GM19324 (cell line): ENCODE data around the gene HSFX1.
"Not testable (repeated sequence)": the region's sequence is repeated elsewhere in the genome, so short reads cannot be mapped to it uniquely, and the experiment has no call there.

Source experiments
- ATAC-seq: cut with Tn5 transposase; IDR thresholded peaks from one replicate; pipeline ENCODE4 v1.9.1; 2021; ENCODE audit warnings: mild to moderate bottlenecking, moderate library complexity; ENCODE audit not compliant: unreplicated experiment, low FRiP score

The HSFX1 gene, protein sequence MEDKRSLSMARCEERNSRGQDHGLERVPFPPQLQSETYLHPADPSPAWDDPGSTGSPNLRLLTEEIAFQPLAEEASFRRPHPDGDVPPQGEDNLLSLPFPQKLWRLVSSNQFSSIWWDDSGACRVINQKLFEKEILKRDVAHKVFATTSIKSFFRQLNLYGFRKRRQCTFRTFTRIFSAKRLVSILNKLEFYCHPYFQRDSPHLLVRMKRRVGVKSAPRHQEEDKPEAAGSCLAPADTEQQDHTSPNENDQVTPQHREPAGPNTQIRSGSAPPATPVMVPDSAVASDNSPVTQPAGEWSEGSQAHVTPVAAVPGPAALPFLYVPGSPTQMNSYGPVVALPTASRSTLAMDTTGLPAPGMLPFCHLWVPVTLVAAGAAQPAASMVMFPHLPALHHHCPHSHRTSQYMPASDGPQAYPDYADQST

DNA sequence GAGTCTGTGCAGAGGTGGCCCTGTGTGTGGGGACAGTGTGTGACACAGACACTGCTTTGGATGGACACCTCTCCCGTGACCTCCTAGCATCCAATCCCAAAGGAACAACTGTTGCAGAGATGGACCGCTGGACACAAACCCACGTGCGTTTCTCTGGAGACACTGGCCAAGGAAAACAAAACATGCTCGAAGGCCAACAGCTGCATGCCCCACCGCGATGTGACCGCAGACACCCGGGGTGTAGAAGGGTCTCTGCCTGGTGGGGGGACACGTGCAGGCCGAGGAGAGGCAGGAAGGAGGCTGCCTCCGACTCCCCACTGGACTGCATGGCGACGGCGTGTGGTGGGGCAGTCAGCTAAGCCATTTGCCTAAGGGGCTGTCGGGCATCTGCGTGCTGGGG is at the start of gene HSFX1:
Gene HSFX1 (plus strand): TSS at position 301 of the 400 bp plus-strand sequence. CDS start 614 bp downstream, outside the sequence.
- ATAC-seq = not testable (repeated sequence)

DNA sequence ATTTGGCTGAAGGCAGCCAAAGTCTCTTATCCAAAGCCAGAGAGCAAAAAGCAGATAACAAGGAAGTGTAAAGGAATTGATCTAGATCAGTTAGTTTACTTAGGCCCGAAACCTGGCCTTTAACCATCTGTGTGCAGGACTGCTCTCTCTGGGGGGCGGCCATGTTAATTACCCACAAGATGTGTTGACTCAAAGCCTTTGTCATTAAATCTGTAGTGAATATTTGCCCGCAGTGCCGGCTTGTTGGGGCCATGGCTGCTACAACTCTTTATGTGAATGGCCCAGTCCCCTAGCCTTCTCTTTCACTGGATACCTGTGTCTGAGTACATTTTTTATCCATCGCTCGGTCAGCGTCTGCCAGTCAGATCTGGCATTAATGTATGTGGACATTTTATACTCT is 46.6 kb upstream of the HSFX1 start:
- not testable (repeated sequence) for ATAC-seq

DNA sequence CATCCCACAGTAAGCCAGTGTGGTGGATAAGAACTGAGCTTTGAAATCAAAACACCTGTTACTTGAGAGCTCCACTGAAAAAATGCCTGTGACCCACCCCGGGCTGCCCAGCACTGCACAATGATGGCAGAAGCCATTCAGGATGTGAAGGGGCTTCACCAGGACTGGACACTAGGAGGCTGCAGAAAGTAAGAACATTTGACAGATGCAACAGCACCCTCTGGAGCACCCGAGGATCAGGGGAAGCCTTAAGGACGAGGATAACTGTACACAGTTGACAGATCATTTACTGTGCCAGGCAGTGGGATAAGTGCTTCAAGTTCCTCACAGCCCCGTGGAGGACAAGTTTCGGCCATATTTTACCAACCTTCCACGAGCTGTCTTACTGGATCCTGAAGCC is 31.6 kb upstream of the HSFX1 start:
- ATAC-seq = not testable (repeated sequence)

DNA sequence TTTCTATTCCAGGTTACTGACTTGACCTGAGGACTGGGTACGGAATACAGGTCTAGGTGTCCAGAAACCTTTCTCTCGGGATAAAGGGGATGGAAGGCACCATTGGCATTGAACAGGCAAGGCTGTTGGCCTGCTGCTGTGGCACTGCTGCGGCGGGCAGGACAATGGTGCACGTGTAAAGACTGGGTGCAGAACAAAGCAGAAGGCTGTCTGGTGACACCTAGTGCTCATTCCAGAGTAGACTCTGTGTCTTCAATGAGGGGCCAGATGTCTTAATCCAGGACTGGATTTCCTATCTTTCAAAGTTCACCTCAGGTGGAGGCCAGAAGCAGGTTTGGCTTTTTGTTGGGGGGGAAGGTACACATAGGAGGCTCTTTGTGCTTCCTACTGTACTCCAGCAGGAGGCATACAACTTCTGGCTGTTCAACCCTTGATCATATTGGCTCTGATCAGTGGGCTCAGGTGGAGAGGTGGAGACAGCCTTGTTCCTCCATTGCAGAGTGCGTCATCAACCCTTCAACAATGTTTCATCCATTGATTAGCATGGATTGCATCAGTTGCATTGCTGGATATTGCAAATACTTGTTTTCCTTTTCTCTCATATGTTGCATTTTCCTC is 27.4 kb upstream of the HSFX1 start:
- ATAC-seq = not testable (repeated sequence)

DNA sequence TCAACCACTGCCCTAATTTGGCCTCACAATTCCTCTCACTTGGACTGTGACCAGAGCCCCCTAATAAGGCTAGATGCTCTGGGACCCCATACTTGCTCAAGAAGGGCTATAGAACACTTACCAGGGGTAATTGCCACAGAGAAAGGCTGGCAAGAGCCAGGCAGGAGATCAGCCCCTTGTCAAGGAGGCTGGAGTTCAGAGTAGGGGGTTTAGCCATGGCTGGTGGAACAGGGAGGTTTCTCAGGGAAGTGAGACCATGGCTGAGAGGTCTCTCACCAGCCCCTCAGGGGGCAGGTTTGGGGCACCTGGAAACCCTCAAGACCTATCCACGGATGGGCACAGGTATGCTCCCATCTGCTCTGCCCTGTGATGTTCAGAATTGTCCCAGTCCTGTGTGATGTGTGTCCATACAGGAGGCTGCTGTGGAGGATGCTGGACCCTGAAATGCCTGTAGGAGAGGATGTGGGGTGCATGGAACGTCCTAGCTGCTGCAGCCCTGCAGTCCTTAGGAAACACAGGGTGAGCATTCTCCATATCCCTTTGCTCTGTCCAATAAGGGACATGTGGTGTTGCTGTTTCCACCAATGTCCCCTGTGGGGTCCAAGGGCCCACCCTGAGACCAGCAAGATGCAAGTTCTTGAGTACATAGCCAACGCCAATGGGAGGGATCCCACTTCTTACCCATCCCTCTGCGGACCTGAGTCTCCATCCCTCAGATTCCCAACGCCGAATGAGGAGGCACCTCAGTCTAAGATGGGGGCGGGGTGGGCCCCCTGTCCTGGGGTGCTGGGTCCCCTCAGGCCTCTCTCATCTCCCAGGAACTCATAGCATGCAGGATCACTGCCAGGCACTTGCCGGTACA is 16.4 kb upstream of the HSFX1 start:
- ATAC-seq = no peak

DNA sequence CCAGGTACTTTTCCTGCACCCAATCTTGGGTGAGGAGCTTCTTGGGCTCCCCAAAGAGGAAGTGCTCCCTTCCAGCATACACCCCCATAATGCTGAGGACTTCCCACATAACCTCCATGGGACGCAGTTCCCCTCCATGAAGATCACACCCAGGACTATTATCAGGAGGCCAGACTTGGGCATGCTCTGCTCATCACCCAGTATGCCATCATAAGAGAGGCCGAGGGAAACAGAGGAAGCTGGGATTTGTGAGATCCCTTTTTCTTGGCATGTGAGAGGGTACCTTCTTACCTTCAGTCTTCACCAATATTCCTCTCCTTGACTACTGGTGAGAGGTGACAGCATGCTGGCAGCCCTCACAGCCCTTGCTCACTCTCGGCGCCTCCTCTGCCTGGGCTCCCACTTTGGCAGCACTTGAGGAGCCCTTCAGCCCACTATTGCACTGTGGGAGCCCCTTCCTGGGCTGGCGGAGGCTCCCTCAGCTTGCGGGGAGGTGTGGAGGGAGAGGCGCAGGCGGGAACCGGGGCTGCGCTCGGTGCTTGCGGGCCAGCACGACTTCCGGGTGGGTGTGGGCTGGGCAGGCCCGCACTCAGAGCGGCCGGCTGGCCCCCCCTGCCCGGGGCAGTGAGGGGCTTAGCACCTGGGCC is 15.7 kb upstream of the HSFX1 start:
- no peak for ATAC-seq

DNA sequence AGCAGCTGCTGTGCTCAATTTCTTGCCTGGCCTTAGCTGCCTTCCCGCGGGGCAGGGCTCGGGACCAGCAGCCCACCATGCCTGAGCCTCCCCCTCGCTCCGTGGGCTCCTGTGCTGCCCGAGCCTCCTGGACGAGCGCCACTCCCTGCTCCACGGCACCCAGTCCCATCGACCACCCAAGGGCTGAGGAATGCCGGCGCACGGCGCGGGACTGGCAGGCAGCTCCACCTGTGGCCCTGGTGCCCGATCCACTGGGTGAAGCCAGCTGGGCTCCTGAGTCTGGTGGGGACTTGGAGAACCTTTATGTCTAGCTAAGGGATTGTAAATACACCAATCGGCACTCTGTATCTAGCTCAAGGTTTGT is 15.2 kb upstream of the HSFX1 start:
- ATAC-seq = not testable (repeated sequence)

DNA sequence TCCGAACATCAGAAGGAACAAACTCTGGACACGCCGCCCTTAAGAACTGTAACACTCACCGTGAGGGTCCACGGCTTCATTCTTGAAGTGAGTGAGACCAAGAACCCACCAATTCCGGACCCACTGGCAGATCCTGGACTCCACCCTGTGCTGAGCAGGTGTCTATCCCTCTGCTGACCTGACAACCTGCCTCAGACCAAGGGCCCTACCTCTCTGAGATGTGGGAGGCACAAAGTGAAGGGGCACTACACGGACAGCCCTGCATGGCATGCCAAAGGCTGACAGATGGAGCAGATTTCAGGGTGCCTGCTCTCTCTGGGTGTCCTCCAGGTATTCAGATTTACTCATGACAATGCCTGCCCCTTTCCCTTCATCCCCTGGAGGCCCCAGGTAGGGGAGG is 14.0 kb upstream of the HSFX1 start:
- no peak for ATAC-seq

DNA sequence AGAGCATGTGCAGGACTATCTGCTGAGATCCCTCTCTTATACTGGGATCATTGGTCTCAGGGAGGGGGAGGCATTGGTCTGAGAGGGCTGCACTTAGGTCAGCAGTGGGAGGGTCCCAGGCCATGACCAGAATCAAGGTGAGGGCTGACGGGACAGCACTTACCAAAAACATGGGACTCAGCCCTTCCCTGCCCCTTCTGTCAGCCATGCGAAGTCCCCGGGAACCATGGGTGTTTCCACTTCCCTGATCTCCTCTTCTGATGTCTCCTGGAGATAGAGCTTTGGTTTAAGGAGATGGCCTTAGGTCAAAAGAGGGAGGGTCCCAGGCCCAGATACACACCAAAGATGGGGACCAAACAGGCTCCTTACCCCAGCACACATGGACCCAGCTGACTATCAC is 12.9 kb upstream of the HSFX1 start:
- ATAC-seq = no peak

DNA sequence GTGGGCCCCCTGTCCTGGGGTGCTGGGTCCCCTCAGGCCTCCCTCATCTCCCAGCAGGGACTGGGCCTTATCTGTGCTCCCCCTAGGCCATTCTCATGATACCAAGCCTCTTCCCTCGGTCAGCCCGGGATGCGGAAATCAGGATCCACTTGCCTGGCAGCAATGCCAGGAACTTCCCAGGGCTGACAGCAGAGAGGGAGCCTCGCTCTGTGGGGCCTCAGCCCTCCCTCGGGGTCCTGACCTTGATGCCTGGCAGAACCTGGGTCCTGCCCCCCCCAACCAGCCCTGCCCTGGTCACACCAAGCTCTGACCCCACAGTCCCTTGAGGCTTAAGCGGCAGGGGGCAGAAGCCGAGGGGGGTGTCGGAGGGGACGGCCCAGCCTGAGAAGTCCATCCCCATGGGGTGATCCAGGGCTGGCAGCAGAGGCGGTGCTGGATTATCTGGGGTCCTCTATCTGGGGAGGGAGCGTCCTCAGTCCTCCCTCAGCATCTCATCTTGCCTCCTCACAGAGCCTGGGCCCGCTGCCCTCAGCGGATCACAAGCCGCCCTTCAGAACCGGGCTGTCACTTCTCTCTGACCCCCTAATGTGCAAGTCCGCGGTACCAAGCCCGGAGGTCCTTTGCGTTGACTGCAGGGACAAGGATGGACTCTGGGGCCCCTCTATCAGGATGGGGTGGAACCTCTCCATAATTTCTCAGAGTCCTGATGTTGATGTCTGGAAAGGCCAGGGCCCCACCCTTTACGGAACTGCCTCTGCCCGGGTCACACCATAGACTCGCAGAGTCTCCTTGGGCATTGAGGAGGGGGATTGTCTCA is 11.8 kb upstream of the HSFX1 start:
- ATAC-seq = not testable (repeated sequence)

DNA sequence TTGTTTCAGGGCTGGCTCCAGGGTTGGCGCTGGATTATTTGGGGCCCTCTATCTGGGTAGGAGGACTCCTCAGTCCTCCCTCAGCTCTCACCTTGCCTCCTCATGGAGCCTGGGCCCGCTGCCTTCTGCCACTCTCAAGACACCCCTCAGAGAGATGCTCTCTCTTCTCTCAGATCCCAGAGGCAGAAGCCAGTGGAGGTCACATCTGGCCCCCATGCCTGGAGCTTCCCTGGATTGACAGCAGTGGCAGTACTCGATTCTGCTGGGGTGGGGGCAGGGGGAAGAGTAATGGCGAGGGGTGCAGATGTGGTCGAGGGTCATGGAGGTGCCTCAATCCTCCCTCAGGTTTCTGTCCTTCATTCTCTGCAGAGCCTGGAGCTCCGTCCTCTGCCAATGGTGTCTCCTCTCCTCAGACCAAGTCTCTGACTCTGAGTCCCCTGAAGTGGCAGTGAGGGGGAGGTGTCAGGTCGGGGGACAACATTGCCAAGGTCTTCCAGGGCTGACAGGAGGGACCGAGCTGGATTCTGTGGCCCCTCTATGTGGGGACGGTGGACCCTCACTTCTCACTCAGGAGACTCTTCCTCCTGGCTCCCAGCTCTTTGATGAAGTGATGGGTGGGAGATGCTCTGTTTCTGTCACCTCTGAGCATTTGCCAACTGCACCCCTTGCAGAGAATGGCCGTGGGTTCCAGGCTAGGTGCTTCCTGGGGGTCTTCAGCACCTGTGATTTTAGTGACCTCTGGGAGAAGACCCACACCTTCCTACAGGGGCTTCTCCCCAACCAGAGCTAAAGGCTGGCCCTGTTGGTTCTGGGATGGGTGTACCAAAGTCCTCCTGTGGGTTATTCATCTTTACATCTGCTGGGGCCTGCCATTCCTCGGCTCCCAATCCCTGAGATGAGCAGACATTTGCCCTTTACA is 10.9 kb upstream of the HSFX1 start:
- no peak for ATAC-seq

DNA sequence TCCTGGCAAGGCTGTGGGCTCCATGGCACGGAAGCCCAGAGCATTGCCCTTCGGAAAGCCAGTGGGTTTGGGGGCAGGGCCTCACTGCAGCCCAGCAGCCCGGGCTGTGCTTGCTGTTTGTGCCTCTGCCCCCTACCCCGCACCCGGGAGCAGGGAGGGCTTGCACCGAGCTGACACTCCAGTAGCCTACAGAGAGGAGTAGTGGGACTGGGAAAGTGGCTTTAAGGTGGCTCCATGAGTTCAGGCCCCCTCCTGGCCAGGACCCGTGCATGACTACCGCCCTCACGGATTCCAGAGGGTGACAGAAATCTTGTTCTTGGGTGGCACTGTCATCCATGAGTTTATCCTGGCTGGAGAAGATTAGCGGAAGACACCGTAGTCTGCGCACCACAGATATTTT is 3.5 kb upstream of the HSFX1 start:
- not testable (repeated sequence) for ATAC-seq

DNA sequence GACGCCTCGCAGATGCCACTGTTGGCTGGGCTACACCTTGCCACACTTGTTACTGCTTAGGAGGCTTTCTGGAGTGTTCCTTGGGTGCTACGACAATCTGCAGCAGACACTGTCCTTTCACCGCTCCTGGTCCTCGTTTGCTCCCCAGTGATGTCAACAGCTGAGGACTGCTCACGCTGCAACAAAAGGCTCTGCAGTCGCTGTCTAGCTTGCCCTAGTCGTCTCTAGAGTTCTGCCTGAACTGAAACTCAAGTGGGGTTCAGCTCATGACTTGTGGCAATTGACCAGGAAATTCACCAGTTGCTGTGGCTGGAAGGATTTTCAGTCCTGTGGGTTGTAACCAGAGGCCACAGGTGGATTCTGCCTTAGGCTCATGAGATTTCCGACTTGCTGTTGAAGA is 842 bp upstream of the HSFX1 start:
- not testable (repeated sequence) for ATAC-seq

DNA sequence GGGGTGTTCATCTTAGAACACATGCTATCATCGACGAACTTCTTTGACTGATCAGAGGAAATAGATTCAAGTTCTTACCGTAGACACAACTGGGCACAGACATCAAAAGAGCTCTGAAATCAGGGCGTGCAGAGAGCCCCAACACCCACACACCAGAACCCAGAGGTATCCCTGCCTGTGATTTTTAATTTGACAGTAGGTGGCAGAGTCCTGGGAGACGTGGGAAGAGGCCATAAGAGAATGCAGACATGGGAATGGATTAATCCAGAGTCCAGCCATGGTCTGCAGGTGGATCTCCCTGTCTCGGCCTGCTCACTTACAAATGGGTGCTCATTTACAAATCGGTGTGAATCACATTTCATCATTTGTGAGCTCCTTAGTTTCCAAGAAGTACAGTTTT is 4.1 kb downstream of the HSFX1 start:
- ATAC-seq = not testable (repeated sequence)

DNA sequence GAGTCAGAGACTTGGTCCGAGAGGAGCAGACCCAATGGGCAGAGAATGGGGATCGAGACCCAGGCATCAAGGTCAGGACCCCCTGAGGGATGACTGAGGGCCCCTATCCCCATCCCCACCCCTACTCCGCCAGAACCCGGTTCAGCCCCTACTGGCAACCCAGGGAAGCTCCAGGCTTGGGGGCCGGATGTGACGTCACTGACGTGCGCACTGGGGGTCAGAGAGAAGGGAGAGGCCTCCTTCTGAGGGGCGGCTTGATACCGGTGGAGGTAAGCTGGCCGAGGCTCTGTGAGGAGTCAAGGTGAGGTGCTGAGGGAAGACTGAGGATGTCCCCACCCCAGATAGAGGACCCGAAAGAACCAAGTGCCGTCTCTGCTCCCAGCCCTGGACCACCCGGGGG is 7.9 kb downstream of the HSFX1 start, which contains the start of gene MAGEA9:
Gene MAGEA9 (plus strand): TSS at position 204 of the 400 bp plus-strand sequence. CDS start 4,281 bp downstream, outside the sequence.
- not testable (repeated sequence) for ATAC-seq

DNA sequence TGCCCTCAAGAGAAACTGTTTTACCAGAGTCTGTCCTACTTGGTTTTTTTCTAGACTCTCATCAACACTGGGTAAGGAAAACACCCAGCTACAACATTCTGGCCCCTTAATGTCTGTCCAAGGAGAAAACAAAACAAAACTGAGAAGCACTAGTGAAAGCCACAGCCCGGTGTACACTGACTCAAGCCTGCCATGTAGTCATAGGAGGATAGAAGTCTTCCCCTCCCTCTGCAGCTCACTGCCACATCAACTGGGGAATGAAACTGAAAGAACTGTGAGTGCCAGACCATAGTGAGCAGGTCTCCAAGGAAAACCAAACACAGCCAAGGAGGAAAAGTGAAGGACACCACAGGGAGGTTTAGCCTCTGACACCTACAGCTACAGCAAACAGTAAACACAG is 21.7 kb downstream of the HSFX1 start:
- ATAC-seq = peak; percentile 99

DNA sequence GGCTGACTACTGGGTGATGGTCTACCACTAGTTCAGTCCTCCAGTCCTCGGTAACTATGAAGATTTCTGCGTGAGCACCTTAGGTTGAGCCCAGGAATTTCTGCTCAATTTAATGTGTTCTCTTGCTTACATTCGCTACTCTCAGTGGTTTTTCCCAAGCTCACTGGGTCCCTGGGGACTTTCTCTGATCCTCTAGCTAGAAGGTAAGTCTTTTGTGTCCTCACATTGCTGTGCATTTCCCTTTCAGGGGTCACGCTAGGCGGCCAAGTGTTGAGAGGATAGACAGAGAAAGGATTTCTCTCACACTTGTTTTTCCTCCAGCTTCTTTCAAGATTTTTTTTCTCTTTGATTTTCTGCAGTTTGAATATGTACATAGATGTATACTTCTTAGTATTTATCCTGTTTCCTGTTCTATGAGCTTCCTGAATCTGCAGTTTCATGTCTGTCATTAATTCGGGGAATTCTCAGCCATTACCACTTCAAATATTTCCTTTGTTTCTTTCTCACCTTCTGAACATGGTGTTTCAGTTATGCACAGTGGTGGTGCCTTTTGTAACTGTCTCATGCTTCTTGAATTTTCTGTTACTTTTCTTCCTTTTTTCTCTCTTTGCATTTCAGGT is 25.3 kb downstream of the HSFX1 start:
- no peak for ATAC-seq

DNA sequence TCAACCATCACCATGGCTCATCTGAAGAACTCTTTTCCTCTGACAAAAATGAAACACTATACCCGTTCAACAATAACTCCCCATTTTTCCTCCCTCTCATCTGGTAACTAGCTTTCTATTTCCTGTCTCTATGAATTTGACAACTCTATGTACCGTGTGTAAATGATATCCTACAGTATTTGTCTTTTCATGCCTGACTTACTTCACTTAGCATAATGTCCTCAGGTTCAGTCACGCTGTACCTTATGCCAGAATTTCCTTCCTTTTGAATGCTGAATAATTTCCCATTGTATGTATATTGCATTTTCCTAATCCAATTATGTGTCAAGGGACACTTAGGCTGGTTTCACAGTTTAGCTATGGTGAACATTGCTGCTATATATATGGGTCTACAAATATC is 26.1 kb downstream of the HSFX1 start:
- no peak for ATAC-seq
